ENCODE measurements around the gene OLA1.

The OLA1 gene

GRCh38 chr2:174044556-174044955 lies 203.8 kb downstream of the OLA1 start:
- H3K27me3 ChIP-seq (ENCODE audit: insufficient read depth, low read depth): no peaks in the 10 kb centered on the region
- H3K27ac ChIP-seq: no peak overlapping the region
- H3K4me2 ChIP-seq: no peak overlapping the region
- peaks cover 2% of the 10 kb centered on the region for H3K4me1 ChIP-seq (ENCODE audit: low read depth, poor library complexity, severe bottlenecking)
- no peak overlapping the region for H3K4me3 ChIP-seq (IDR thresholded peaks at IDR 0.05; ENCODE audit: insufficient read depth, low read depth, low read length)
- no peaks in the 10 kb centered on the region for H4K20me1 ChIP-seq (ENCODE audit: insufficient read depth)
- H3K36me3 ChIP-seq (ENCODE audit: insufficient read depth): no peaks in the 10 kb centered on the region
- no peak for TF ChIP-seq CTCF (conservative IDR thresholded peaks at IDR 0.05; ENCODE audit: low read depth, low read length)
- no peak overlapping the region for H3K9ac ChIP-seq
- H3K79me2 ChIP-seq (ENCODE audit: insufficient read depth, low read depth): no peaks in the 10 kb centered on the region
- no peak overlapping the region for H2AFZ ChIP-seq (ENCODE audit: low read depth)

GRCh38 chr2:174040417-174040701 lies 208.0 kb downstream of the OLA1 start:
- no peak overlapping the region for H3K4me2 ChIP-seq
- H2AFZ ChIP-seq (ENCODE audit: low read depth): no peak overlapping the region
- no peaks in the 10 kb centered on the region for H3K27me3 ChIP-seq (ENCODE audit: insufficient read depth, low read depth)
- no peak for TF ChIP-seq CTCF (conservative IDR thresholded peaks at IDR 0.05; ENCODE audit: low read depth, low read length)
- no peaks in the 10 kb centered on the region for H3K79me2 ChIP-seq (ENCODE audit: insufficient read depth, low read depth)
- H3K4me1 ChIP-seq (ENCODE audit: low read depth, poor library complexity, severe bottlenecking): peaks cover 44% of the 10 kb centered on the region
- H3K36me3 ChIP-seq (ENCODE audit: insufficient read depth): no peaks in the 10 kb centered on the region
- no peak overlapping the region for H3K4me3 ChIP-seq (IDR thresholded peaks at IDR 0.05; ENCODE audit: insufficient read depth, low read depth, low read length)
- no peak overlapping the region for H3K9ac ChIP-seq
- H3K27ac ChIP-seq: no peak overlapping the region
- no peaks in the 10 kb centered on the region for H4K20me1 ChIP-seq (ENCODE audit: insufficient read depth)

GRCh38 chr2:174039551-174040416 lies 208.5 kb downstream of the OLA1 start:
- no peaks in the 10 kb centered on the region for H3K36me3 ChIP-seq (ENCODE audit: insufficient read depth)
- H3K27ac ChIP-seq: peak overlapping the region; percentile 43; the same call in 1 of the 2 replicates
- TF ChIP-seq CTCF (conservative IDR thresholded peaks at IDR 0.05; ENCODE audit: low read depth, low read length): peak; percentile 93
- peak overlapping the region; percentile 87 for H2AFZ ChIP-seq (ENCODE audit: low read depth)
- H3K9ac ChIP-seq: peak overlapping the region; percentile 31
- no peaks in the 10 kb centered on the region for H3K79me2 ChIP-seq (ENCODE audit: insufficient read depth, low read depth)
- peak overlapping the region; percentile 49; the same call in 1 of the 2 replicates for H3K4me2 ChIP-seq
- no peaks in the 10 kb centered on the region for H3K27me3 ChIP-seq (ENCODE audit: insufficient read depth, low read depth)
- no peaks in the 10 kb centered on the region for H4K20me1 ChIP-seq (ENCODE audit: insufficient read depth)
- H3K4me1 ChIP-seq (ENCODE audit: low read depth, poor library complexity, severe bottlenecking): peaks cover 44% of the 10 kb centered on the region
- no peak overlapping the region for H3K4me3 ChIP-seq (IDR thresholded peaks at IDR 0.05; ENCODE audit: insufficient read depth, low read depth, low read length)

GRCh38 chr2:174038462-174038861 lies 209.9 kb downstream of the OLA1 start:
- Histone ChIP-seq H3K27me3 (ENCODE audit: insufficient read depth, low read depth) (no peaks in the 10 kb centered on the region), H3K9ac (no peak overlapping the region; the same call in 1 of the 2 replicates), H3K27ac (peak overlapping the region; percentile 51; the same call in 1 of the 2 replicates), H3K36me3 (ENCODE audit: insufficient read depth) (no peaks in the 10 kb centered on the region), H3K4me2 (peak overlapping the region; percentile 49), H3K4me1 (ENCODE audit: low read depth, poor library complexity, severe bottlenecking) (peaks cover 44% of the 10 kb centered on the region), H3K4me3 (IDR thresholded peaks at IDR 0.05; ENCODE audit: insufficient read depth, low read depth, low read length) (no peak overlapping the region), H2AFZ (ENCODE audit: low read depth) (peak overlapping the region; percentile 61), H3K79me2 (ENCODE audit: insufficient read depth, low read depth) (no peaks in the 10 kb centered on the region), H4K20me1 (ENCODE audit: insufficient read depth) (no peaks in the 10 kb centered on the region)
- TF ChIP-seq CTCF (conservative IDR thresholded peaks at IDR 0.05; ENCODE audit: low read depth, low read length): no peak

Measured in KMS-11 (cell line).